ENCODE results near the gene UNC45A.
"Not testable (repeated sequence)": the region's sequence is repeated elsewhere in the genome, so short reads cannot be mapped to it uniquely, and the experiment has no call there.

The UNC45A gene

GRCh38 chr15:90918034-90918788 lies 16.9 kb upstream of the UNC45A start:
- no peak for DNase-seq

DNA sequence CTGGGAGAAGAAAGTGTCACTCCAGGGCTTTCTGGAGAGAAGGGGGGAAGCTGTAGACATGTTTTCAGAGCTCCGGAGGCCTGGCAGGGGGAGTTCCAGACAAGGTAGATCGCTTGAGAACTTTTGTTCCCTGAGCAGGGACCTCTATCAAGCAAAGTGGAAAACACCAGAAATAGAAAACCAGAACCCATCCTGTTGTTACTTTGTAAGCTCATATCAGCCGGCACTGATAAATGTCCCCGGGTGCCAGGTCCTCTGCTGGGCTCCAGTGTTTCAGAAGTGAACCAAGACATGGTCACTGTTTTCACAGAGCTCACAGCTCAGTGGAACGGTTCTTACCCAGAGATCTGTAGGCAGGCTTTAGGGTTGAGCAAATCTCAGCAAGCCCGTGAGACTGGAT lies 16.2 kb upstream of the UNC45A start:
- DNase-seq = no peak

DNA sequence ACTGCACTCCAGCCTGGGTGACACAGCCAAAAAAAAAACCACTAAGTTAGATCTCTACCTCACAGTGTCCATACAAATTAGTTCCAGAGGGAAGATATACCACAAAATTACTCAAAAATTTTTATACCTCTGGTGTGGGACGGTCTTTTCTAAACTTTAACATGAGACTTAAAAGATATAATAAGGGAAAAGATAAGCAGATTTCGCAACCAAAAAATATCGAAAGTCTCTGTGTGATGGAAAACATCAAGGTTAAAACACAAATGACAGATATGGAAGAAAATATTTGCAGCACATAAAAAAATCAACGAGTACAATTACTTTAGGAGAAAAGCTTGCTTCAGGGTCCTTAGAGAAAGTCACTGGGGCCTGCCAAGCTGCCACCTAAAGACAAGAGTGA lies 13.2 kb upstream of the UNC45A start:
- DNase-seq = no peak

GRCh38 chr15:90922712-90923322 lies 12.3 kb upstream of the UNC45A start:
- not testable (repeated sequence) for DNase-seq

GRCh38 chr15:90924375-90924774 lies 10.7 kb upstream of the UNC45A start:
- no peak for DNase-seq

DNA sequence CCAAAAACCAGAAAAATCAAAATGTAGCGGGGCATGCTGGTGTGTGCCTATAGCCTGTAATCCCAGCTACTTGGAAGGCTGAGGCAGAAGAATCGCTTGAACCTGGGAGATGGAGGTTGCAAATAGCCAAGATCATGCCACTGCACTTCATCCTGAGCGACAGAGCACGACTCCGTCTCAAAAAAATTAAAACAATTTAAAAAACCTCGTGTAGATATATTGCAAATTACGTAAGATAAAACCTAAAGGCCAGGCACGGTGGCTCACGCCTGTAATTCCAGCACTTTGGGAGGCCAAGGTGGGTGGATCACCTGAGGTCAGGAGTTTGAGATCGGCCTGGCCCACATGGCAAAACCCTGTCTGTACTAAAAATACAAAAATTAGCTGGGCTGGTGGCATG lies 8.3 kb upstream of the UNC45A start:
- not testable (repeated sequence) for DNase-seq

DNA sequence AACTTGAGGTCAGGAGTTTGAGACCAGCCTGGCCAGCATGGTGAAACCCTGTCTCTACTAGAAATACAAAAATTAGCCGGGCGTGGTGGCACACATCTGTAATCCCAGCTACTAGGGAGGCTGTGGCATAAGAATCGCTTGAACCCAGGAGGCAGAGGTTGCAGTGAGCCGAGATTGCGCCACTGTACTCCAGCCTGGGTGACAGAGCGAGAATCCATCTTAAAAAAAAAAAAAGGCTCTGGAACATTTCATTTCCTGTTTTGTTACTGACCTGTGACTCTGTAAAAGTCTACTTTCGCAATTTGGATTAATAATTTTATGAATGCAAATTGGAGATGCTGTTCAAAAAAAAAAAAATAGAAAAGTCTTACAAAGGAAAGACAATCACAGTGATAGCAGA lies 7.0 kb upstream of the UNC45A start:
- DNase-seq = not testable (repeated sequence)

DNA sequence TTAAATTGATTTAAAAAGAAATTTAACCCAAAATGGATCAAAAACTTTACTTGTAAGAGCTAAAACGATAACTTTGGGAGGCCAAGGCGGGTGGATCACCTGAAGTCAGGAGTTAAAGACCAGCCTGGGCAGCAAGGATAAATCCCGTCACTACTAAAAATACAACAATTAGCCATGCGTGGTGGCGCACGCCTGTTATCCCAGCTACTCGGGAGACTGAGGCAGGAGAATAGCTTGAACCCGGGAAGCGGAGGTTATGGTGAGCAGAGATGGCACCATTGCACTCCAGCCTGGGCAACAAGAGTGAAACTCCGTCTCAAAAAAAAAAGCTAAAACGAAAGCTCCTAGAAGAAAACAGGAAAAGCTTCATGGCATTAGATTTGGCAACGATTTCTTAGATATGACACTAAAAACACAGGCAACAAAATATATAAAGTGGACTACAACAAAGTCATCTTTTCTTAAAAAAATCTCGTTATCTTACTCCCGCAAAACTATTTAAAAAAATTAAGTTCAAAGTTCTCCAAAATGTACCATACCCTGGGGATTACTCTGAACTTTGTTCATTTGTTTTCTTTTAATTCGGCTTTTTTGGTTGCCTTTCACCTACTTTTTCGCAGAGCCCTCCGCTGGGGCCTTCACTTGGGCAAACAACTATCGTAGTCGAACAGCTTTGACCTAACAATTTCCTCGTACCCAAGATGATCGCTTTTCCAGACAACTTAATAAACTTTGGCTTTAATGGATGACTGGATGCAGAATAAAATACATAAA lies 5.7 kb upstream of the UNC45A start:
- DNase-seq = no peak

- DNase-seq = no peak
These were observed 4.1 kb upstream of the UNC45A start for GRCh38 chr15:90930861-90931574.

DNA sequence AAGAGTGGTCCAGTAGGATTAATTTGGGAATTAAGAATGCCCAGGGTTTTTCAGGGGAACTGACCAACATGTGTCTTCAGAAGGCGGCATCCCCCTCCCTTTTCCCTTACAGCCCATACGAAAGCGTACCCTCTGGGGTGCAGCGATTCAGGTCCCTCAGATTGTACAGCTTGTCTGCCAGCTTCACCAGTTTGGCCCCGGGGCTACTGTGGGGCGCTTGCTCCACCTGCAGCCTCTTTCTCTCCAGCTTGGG lies 3.6 kb upstream of the UNC45A start:
- no peak for DNase-seq

DNA sequence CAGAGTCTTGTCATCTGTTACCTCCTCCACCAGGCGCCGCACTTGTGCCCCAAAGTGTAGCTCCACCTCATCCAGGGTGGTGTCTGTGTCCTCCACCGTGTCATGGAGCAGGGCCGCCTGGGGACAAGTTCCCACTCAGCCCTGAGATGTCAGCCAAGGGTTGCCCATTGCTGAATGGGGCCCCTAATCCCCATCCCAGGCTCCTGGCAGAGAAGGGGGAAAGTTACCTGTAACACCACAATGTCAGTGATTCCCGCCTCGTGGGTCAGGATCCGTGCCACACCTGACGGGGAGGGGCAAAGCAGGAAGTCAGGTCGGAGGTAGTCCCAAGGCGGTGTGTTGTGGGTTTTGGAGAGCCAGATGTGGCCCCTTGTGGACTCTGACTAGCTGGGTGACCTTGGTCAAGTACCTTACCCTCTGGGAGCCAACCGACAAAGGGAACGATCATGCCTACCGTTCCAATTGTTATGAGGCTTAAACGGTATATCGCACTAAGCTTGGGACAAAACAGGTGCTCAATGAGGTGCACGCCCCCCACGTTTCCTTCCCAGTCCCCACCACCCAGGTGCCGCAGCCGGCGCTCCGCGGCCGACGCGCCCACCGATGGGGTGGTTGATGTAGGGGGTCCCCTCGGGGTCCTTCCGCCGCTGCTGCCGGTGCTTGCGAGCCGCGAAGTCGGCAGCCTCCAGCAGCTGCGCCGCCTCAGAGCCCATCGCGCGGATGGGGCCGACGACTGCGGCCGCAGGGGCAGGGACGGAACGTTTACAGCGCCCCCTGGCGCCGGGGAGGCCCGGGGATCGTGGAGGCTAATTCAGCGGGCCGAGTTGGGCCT lies 3.0 kb upstream of the UNC45A start, which contains the start of gene HDDC3:
Gene HDDC3, minus strand, starts transcription at position 722 of the 832 bp plus-strand sequence. Its CDS starts 9 bp downstream, at position 713.
- peak; percentile 74 for DNase-seq

GRCh38 chr15:90932660-90932991 lies 2.5 kb upstream of the UNC45A start:
- DNase-seq = no peak

- DNase-seq = no peak
These were observed 1.8 kb upstream of the UNC45A start for GRCh38 chr15:90933301-90933700.

GRCh38 chr15:90934256-90934948 lies 683 bp upstream of the UNC45A start:
- peak; percentile 70 for DNase-seq

DNA sequence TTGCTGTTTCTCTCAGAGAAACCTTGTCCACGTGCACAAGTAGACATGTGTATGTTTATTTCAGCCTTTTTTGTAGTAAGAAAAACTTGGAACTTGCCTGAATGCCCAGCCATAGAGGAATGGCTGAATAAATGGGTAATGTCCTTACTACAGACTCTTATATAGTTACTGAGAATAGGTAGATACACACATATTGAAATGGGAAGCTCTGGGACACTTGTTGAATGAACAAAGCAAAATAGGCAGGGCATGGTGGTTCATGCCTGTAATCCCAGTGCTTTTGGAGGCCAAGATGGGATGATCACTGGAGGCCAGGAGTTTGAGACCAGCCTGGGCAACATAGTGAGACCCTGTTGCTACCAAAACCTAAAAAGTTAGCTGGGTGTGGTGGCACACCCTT lies 1.7 kb downstream of the UNC45A start:
- no peak for DNase-seq

- DNase-seq = no peak
These were observed 3.2 kb downstream of the UNC45A start for GRCh38 chr15:90938261-90938660.

- DNase-seq = no peak
These were observed 4.7 kb downstream of the UNC45A start for GRCh38 chr15:90939756-90940155.

DNA sequence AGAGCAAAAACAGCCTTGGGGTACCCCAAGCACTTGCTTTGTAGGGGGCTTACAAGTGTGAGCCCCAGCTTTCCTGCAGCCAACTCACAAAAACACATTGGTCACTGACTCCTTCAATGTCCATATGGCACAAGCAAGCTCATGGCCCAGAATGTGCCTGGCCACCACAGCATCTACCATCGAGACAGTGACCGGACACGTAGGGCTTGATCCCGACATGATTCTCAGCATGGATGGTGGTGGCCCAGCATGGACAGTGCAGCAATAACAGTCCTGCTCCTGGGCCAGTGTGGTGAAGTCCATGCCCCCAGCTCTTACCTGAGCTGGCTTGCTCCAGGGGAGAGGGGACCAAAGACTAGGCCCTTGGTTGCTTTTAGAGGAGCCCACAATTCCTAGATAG lies 6.0 kb downstream of the UNC45A start:
- DNase-seq = no peak

GRCh38 chr15:90942354-90943120 lies 7.5 kb downstream of the UNC45A start:
- no peak for DNase-seq

DNA sequence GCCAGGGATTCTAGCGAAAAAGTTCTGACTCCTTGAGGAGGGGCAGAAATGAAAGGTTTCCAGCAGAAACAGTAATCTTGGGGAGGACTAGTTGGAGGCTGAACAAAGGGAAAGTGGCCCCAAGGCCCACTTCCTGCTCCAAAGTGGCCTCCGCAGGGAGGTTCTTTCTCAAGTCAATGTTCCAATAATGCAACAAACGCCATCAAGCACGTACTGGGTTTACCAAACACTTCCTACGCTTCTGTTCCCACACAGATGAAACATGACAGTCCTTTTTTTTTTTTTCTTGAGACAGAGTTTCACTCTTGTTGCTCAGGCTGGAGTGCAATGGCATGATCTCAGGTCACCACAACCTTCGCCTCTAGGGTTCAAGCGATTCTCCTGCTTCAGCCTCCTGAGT lies 10.0 kb downstream of the UNC45A start:
- no peak for DNase-seq

GRCh38 chr15:90946538-90946937 lies 11.5 kb downstream of the UNC45A start:
- DNase-seq = no peak

All from effector CD8-positive, alpha-beta T cell (primary cell).